Measurements from ENCODE around the gene KLHL29. TPM values are rescaled to one million over a fixed set of nuclear protein-coding genes. Genes with fewer than 3 reads are reported as not detected.

The KLHL29 gene
- total and polyA plus RNA-seq, 10 of the 15 experiments (the other 5 are each of a cell fraction or from before 2014, with no cell fraction given), result 1.4 to 19.5 (median 6.1) TPM

GRCh38 chr2:23618265-23618664, 233.3 kb downstream of the KLHL29 start:
- intact Hi-C loops (cut with micrococcal nuclease; ENCODE audit: unreplicated experiment), result no loop called here
- no peak overlapping the region for H2AFZ ChIP-seq (ENCODE audit: control insufficient read depth, low read depth, low read length)
- TF ChIP-seq SREBF1 (IDR thresholded peaks at IDR 0.05; ENCODE audit: low read length) (no peak), ESRRA (IDR thresholded peaks at IDR 0.05; ENCODE audit: low read length) (no peak), CBX3 (IDR thresholded peaks at IDR 0.05; ENCODE audit: borderline replicate concordance, low read depth) (no peak), YY1 (IDR thresholded peaks at IDR 0.05; ENCODE audit: low read depth, low read length) (no peak)
- TF ChIP-seq, protein P1, sequence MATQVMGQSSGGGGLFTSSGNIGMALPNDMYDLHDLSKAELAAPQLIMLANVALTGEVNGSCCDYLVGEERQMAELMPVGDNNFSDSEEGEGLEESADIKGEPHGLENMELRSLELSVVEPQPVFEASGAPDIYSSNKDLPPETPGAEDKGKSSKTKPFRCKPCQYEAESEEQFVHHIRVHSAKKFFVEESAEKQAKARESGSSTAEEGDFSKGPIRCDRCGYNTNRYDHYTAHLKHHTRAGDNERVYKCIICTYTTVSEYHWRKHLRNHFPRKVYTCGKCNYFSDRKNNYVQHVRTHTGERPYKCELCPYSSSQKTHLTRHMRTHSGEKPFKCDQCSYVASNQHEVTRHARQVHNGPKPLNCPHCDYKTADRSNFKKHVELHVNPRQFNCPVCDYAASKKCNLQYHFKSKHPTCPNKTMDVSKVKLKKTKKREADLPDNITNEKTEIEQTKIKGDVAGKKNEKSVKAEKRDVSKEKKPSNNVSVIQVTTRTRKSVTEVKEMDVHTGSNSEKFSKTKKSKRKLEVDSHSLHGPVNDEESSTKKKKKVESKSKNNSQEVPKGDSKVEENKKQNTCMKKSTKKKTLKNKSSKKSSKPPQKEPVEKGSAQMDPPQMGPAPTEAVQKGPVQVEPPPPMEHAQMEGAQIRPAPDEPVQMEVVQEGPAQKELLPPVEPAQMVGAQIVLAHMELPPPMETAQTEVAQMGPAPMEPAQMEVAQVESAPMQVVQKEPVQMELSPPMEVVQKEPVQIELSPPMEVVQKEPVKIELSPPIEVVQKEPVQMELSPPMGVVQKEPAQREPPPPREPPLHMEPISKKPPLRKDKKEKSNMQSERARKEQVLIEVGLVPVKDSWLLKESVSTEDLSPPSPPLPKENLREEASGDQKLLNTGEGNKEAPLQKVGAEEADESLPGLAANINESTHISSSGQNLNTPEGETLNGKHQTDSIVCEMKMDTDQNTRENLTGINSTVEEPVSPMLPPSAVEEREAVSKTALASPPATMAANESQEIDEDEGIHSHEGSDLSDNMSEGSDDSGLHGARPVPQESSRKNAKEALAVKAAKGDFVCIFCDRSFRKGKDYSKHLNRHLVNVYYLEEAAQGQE (IDR thresholded peaks at IDR 0.05; ENCODE audit: low read depth, low read length), result no peak
- POLR2A ChIA-PET, result no interaction called here
- no peaks in the 10 kb centered on the region; a peak in 1 of 4 replicates for H3K36me3 ChIP-seq (ENCODE audit: control insufficient read depth in 2 of 2, insufficient read depth in 2 of 2, low read length in 1 of 2)
- no TSS peak for BruUV-seq (replicated peaks)
- 83% methylated on average over 10 of the region's 10 CpGs for WGBS (ENCODE audit: insufficient coverage, insufficient replicate concordance, low lambda C conversion rate, missing lambda C conversion rate)
- RAD21 ChIA-PET (ENCODE audit: unreplicated experiment), result no interaction called here
- CTCF ChIA-PET, result no interaction called here
- no peak for FAIRE-seq
- DNase-seq (ENCODE audit: low read depth, low spot score), result no peak
- H3K27me3 ChIP-seq (replicated peaks in 1 of 2; ENCODE audit: control insufficient read depth in 2 of 2, insufficient read depth in 2 of 2, low read length in 1 of 2), result no peaks in the 10 kb centered on the region
- H4K20me1 ChIP-seq (ENCODE audit: control insufficient read depth, insufficient read depth), result no peaks in the 10 kb centered on the region; the same call in none of the 2 replicates
- no peaks in the 10 kb centered on the region for H3K4me1 ChIP-seq (ENCODE audit: control insufficient read depth, insufficient read depth, low read length)
- in situ Hi-C loops (cut with MboI), result no loop called here
- no peak overlapping the region for H3K27ac ChIP-seq (ENCODE audit: control insufficient read depth, insufficient read depth)
- ATAC-seq, result no peak
- SMC1A ChIA-PET (ENCODE audit: uncharacterized antibody, unreplicated experiment), result interaction anchor here (1.0 kb wide), 1 partner anchor 9 kb away, joined by 5 read pairs; no protein-coding TSS in a partner anchor
- no peak overlapping the region for H3K4me3 ChIP-seq
- H3K4me2 ChIP-seq (ENCODE audit: control insufficient read depth, insufficient read depth), result no peak overlapping the region
- H3K9me3 ChIP-seq (replicated peaks; ENCODE audit: control insufficient read depth, insufficient read depth, low read length), result no peaks in the 10 kb centered on the region; the same call in 2 of the 3 replicates
- H3K79me2 ChIP-seq (ENCODE audit: control insufficient read depth, insufficient read depth, low read length), result no peaks in the 10 kb centered on the region
- no peak overlapping the region for H3K9ac ChIP-seq (ENCODE audit: control insufficient read depth, insufficient read depth, low read length)
